H1 (cell line): Measurements from ENCODE around the gene LYPD6B. TPM values are rescaled to one million over a fixed set of nuclear protein-coding genes. Genes with fewer than 3 reads are reported as not detected.

Experiments used
- CTCF ChIA-PET: fragments of 300-600 bp; sonication (Branson Sonifier 250); formaldehyde crosslinking; loops from one replicate; lab custom pipeline; 2021; ENCODE audit not compliant: partially characterized antibody; lab: Charles Lee
- POLR2A ChIA-PET: fragments of 300-600 bp; sonication (Branson Sonifier 250); formaldehyde crosslinking; loops from one replicate; lab custom pipeline; 2021; ENCODE audit warnings: inconsistent platforms; ENCODE audit not compliant: partially characterized antibody; lab: Charles Lee
- DNase-seq, 2 experiments: peaks; one replicate each; pipeline versions ENCODE4 v3.0.0 to v3.0.0-alpha.2; 2010 to 2022; ENCODE audit warnings: low spot score in 2 of 2, low read depth in 1 of 2, mixed read lengths in 1 of 2
- FAIRE-seq: peaks from 2 replicates; lab custom pipeline; 2011; peaks lifted over from hg19 to GRCh38; lab: Jason Lieb, UNC
- H2AFZ ChIP-seq: 2 replicates; pipeline ENCODE4 v1.8.1; 2012; ENCODE audit warnings: low read length, inconsistent platforms
- H2AK5ac ChIP-seq: 2 replicates; pipeline ENCODE4 v1.6.1; 2013; ENCODE audit warnings: low read depth, low read length
- H2BK120ac ChIP-seq: replicated peaks from 2 replicates; pipeline ENCODE3; 2013; ENCODE audit warnings: low read depth, low read length, inconsistent platforms
- H2BK12ac ChIP-seq: 2 replicates; pipeline ENCODE4 v1.6.1; 2013; ENCODE audit warnings: low read depth, low read length
- H2BK15ac ChIP-seq: 2 replicates; pipeline ENCODE4 v1.6.1; 2013; ENCODE audit warnings: low read length
- H2BK20ac ChIP-seq: 2 replicates; pipeline ENCODE4 v1.6.1; 2013; ENCODE audit warnings: low read length
- H2BK5ac ChIP-seq: 2 replicates; pipeline ENCODE4 v1.6.1; 2013; ENCODE audit warnings: low read depth, low read length
- H3K14ac ChIP-seq: 2 replicates; pipeline ENCODE4 v1.6.1; 2013; ENCODE audit warnings: inconsistent platforms; ENCODE audit not compliant: insufficient read length
- H3K18ac ChIP-seq: 2 replicates; pipeline ENCODE4 v1.6.1; 2013; ENCODE audit warnings: low read length; ENCODE audit errors: extremely low read depth
- H3K23ac ChIP-seq: 2 replicates; pipeline ENCODE4 v1.6.1; 2013; ENCODE audit warnings: inconsistent platforms; ENCODE audit not compliant: insufficient read length
- H3K23me2 ChIP-seq: 2 replicates; pipeline ENCODE4 v1.6.1; 2013; ENCODE audit warnings: low read depth, low read length
- H3K27ac ChIP-seq: 2 replicates; pipeline ENCODE4 v1.6.1; 2011; ENCODE audit warnings: low read depth, low read length, inconsistent platforms
- H3K27me3 ChIP-seq, 4 experiments: replicated peaks in 1 of 4; 1 replicate in 1 of 4; 2 replicates in 3 of 4; pipeline versions ENCODE4 v1.6.1 to v1.8.1; 2011 to 2013; ENCODE audit warnings: low read length in 3 of 4, mild to moderate bottlenecking in 3 of 4, inconsistent platforms in 2 of 4, mixed read lengths in 2 of 4, moderate library complexity in 1 of 4; ENCODE audit not compliant: control insufficient read depth in 3 of 4, insufficient read depth in 3 of 4; ENCODE audit errors: extremely low read depth in 1 of 4
- H3K36me3 ChIP-seq, 4 experiments: 2 replicates each; pipeline versions ENCODE4 v1.6.1 to v1.8.1; 2011 to 2013; ENCODE audit warnings: mild to moderate bottlenecking in 4 of 4, low read length in 3 of 4, moderate library complexity in 2 of 4, control low read depth in 1 of 4, inconsistent platforms in 1 of 4; ENCODE audit not compliant: insufficient read depth in 4 of 4, control insufficient read depth in 2 of 4
- H3K4ac ChIP-seq: replicated peaks from 2 replicates; pipeline ENCODE3; 2013; ENCODE audit warnings: low read length, low read depth, mixed read lengths, inconsistent platforms; ENCODE audit not compliant: insufficient read length
- H3K4me1 ChIP-seq, 4 experiments: replicated peaks in 1 of 4; 1 replicate in 1 of 4; 2 replicates in 3 of 4; pipeline versions ENCODE4 v1.6.1 to v1.8.1; 2011 to 2013; ENCODE audit warnings: low read length in 3 of 4, inconsistent platforms in 2 of 4, mixed read lengths in 1 of 4; ENCODE audit not compliant: insufficient read depth in 4 of 4, control insufficient read depth in 3 of 4
- H3K4me2 ChIP-seq, 2 experiments: 2 replicates each; pipeline versions ENCODE4 v1.6.1 to v1.8.1; 2011 to 2013; ENCODE audit warnings: low read depth in 2 of 2, low read length in 2 of 2, control low read depth in 1 of 2, inconsistent platforms in 1 of 2, mild to moderate bottlenecking in 1 of 2; ENCODE audit not compliant: insufficient read depth in 1 of 2
- H3K4me3 ChIP-seq, 4 experiments: fragments of 200-600, 300-600 bp in 1 of 4; sonication (generic), shearing (Covaris generic), sonication (Bioruptor Twin) in 1 of 4; 2 replicates each; pipeline versions ENCODE4 v1.5.1 to v1.8.1; 2011 to 2016; ENCODE audit warnings: low read length in 4 of 4, low read depth in 3 of 4, control low read depth in 2 of 4, inconsistent platforms in 2 of 4, mild to moderate bottlenecking in 2 of 4, mixed read lengths in 1 of 4, moderate library complexity in 1 of 4; ENCODE audit not compliant: insufficient read depth in 2 of 4; ENCODE audit errors: extremely low read depth in 1 of 4
- H3K56ac ChIP-seq: replicated peaks from 2 replicates; pipeline ENCODE3; 2013; ENCODE audit warnings: low read depth, mild to moderate bottlenecking, mixed read lengths, low read length, inconsistent platforms; ENCODE audit not compliant: insufficient read length
- H3K79me1 ChIP-seq: 2 replicates; pipeline ENCODE4 v1.6.1; 2013; ENCODE audit warnings: low read depth, low read length, control low read depth
- H3K79me2 ChIP-seq, 2 experiments: 2 replicates each; pipeline versions ENCODE4 v1.6.1 to v1.8.1; 2012 to 2013; ENCODE audit warnings: low read length in 2 of 2, mild to moderate bottlenecking in 2 of 2, inconsistent platforms in 1 of 2; ENCODE audit not compliant: insufficient read depth in 2 of 2, control insufficient read depth in 1 of 2
- H3K9ac ChIP-seq, 4 experiments: replicated peaks in 1 of 4; 1 replicate in 1 of 4; 2 replicates in 3 of 4; pipeline versions ENCODE4 v1.6.1 to v1.8.1; 2011 to 2013; ENCODE audit warnings: low read depth in 3 of 4, low read length in 3 of 4, control low read depth in 2 of 4, mild to moderate bottlenecking in 2 of 4, moderate library complexity in 2 of 4, inconsistent platforms in 1 of 4; ENCODE audit errors: extremely low read depth in 1 of 4
- H3K9me3 ChIP-seq, 2 experiments: 2 replicates each; pipeline versions ENCODE4 v1.6.1 to v1.8.1; 2012 to 2013; ENCODE audit warnings: mild to moderate bottlenecking in 2 of 2, moderate library complexity in 2 of 2, control low read depth in 1 of 2, inconsistent platforms in 1 of 2, low read depth in 1 of 2, low read length in 1 of 2, mixed read lengths in 1 of 2; ENCODE audit not compliant: insufficient read depth in 2 of 2
- H4K20me1 ChIP-seq, 2 experiments: replicated peaks in 1 of 2; 2 replicates each; pipeline versions ENCODE3 to v1.8.1; 2011 to 2013; ENCODE audit warnings: inconsistent platforms in 2 of 2, low read length in 2 of 2, mild to moderate bottlenecking in 1 of 2; ENCODE audit not compliant: insufficient read depth in 2 of 2, control insufficient read depth in 1 of 2
- H4K5ac ChIP-seq: 2 replicates; pipeline ENCODE4 v1.6.1; 2013; ENCODE audit warnings: low read length, low read depth, mixed read lengths, inconsistent platforms; ENCODE audit not compliant: insufficient read length
- H4K8ac ChIP-seq: 2 replicates; pipeline ENCODE4 v1.8.0; 2013; ENCODE audit warnings: mild to moderate bottlenecking, moderate library complexity, low read length, inconsistent platforms; ENCODE audit not compliant: insufficient read depth; ENCODE audit errors: extremely low read depth
- H4K91ac ChIP-seq: replicated peaks from 2 replicates; pipeline ENCODE3; 2013; ENCODE audit warnings: low read length, mixed read lengths, inconsistent platforms; ENCODE audit not compliant: insufficient read length
- RAD21 ChIP-seq, 2 experiments: IDR thresholded peaks in 1 of 2; conservative IDR thresholded peaks in 1 of 2; 2 replicates each; pipeline ENCODE4 v1.6.1; 2011; ENCODE audit warnings: low read depth in 2 of 2, low read length in 2 of 2, improper control_type of control experiment in 1 of 2, inconsistent platforms in 1 of 2, mild to moderate bottlenecking in 1 of 2, moderate library complexity in 1 of 2
- SRF ChIP-seq: IDR thresholded peaks from 2 replicates; pipeline ENCODE4 v1.6.1; 2011; ENCODE audit warnings: mild to moderate bottlenecking, low read depth, low read length, moderate library complexity
- WGBS, 2 experiments: shearing (Covaris generic) in 1 of 2; methylation state at CpG; one replicate each; pipeline versions ENCODE4 v1.1.6 to v1.1.7; 2013 to 2015; ENCODE audit warnings: low lambda C conversion rate in 2 of 2, mixed read lengths in 2 of 2, inconsistent platforms in 1 of 2, low coverage in 1 of 2, missing lambda C conversion rate in 1 of 2; ENCODE audit not compliant: insufficient replicate concordance in 2 of 2, insufficient coverage in 1 of 2, insufficient read length in 1 of 2; ENCODE audit errors: extremely low coverage in 1 of 2, missing lambda C conversion rate in 1 of 2; 5-methylcytosine and 5-hydroxymethylcytosine counted together
- polyA plus RNA-seq, 7 experiments: library from polyadenylated mRNA; depleted of rRNA in 3 of 7; stranded (reverse) in 5 of 7; unstranded in 2 of 7; fragments of >200 nt in 5 of 7; fragments of 200-250 nt in 2 of 7; gene quantifications; 1 replicate in 5 of 7; 2 replicates in 1 of 7; 4 replicates in 1 of 7; pipeline versions ENCODE4 v1.2.1 to v1.2.3, GENCODE V29; 2011 to 2013; ENCODE audit warnings: missing spikeins in 2 of 7, mixed read lengths in 2 of 7
- total RNA-seq: library from RNA; stranded (reverse); fragmentation: NEBNext Ultra II Directional; extraction: Animal tissue kit (Norgen Biotek cat#: 25700); gene quantifications from 2 replicates; pipeline ENCODE4 v1.2.1, GENCODE V29; 2021
- TF ChIP-seq, protein P1 (sequence below): IDR thresholded peaks from 2 replicates; pipeline ENCODE4 v1.6.1; 2012; ENCODE audit warnings: inconsistent platforms

The LYPD6B gene
- total and polyA plus RNA-seq, 2 of the 8 experiments (the other 6 are each of a cell fraction or from before 2014, with no cell fraction given): 2.2 to 3.5 TPM

DNA sequence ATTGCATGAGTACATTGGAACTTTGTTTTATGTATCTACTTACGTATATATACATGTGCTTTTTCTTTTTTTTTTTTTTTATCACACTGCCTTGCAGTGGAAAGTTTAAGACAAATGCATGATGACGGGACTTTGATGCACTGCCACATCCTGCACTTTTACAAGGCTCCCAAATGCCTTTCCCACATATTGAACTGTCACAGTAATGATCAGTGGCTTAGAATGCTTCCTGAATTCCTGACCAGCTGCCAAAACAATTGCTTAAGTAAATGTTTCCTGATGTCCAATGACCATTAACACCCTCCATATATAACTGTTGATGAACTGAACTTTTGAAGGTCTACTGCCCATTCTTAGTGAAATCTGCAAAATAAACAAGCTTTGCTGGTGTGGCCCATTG is 60.2 kb downstream of the LYPD6B start:
- POLR2A ChIA-PET: no interaction called here
- WGBS, 2 experiments: 100% methylated on average over 1 of the region's 2 CpGs; no CpG with 5 or more reads in 1 of the 2 experiments

More for the DNA sequence above, 60.2 kb downstream of the LYPD6B start:
- no peaks in the 10 kb centered on the region for H3K4me1 ChIP-seq
- H4K5ac ChIP-seq: no peak overlapping the region
- H3K4ac ChIP-seq: no peak overlapping the region
- no peaks in the 10 kb centered on the region for H3K36me3 ChIP-seq
- H2BK120ac ChIP-seq: no peak overlapping the region
- TF ChIP-seq, protein P1, sequence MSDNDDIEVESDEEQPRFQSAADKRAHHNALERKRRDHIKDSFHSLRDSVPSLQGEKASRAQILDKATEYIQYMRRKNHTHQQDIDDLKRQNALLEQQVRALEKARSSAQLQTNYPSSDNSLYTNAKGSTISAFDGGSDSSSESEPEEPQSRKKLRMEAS: no peak
- no peak for TF ChIP-seq SRF
- no peak for TF ChIP-seq RAD21 (IDR thresholded peaks at IDR 0.05 in 1 of 2, conservative IDR thresholded peaks at IDR 0.05 in 1 of 2; ENCODE audit: low read depth in 2 of 2, low read length in 2 of 2)
- H2AK5ac ChIP-seq: no peak overlapping the region
- FAIRE-seq (no peak), DNase-seq (no peak)
- H3K9me3 ChIP-seq: no peaks in the 10 kb centered on the region
- H2BK12ac ChIP-seq: no peak overlapping the region
- H2BK20ac ChIP-seq: no peak overlapping the region
- CTCF ChIA-PET: interaction anchor here (0.6 to 4.7 kb wide), 6 partner anchors 11 to 215 kb away, joined by 3 to 24 read pairs (median 4); no protein-coding TSS in a partner anchor
- no peaks in the 10 kb centered on the region for H3K79me2 ChIP-seq
- H3K4me2 ChIP-seq: no peak overlapping the region
- H3K14ac ChIP-seq: no peak overlapping the region
- H3K79me1 ChIP-seq: no peaks in the 10 kb centered on the region
- no peak overlapping the region for H2BK15ac ChIP-seq
- H3K9ac ChIP-seq: no peak overlapping the region
- H4K20me1 ChIP-seq: no peaks in the 10 kb centered on the region
- no peak overlapping the region for H3K4me3 ChIP-seq
- H3K27ac ChIP-seq: no peak overlapping the region
- no peak overlapping the region for H3K18ac ChIP-seq
- H3K27me3 ChIP-seq: no peaks in the 10 kb centered on the region
- H2AFZ ChIP-seq: no peak overlapping the region
- H3K23me2 ChIP-seq: no peaks in the 10 kb centered on the region
- H4K91ac ChIP-seq: no peak overlapping the region
- H4K8ac ChIP-seq: no peak overlapping the region
- no peak overlapping the region for H3K56ac ChIP-seq
- H2BK5ac ChIP-seq: no peak overlapping the region
- H3K23ac ChIP-seq: no peak overlapping the region
